A549 (cell line): Measurements from ENCODE around the gene PRSS36.

Experiments used
- RAD21 ChIP-seq, 2 experiments: fragments of >200 bp in 1 of 2; sonication (Bioruptor Twin) in 1 of 2; formaldehyde crosslinking in 1 of 2; IDR thresholded peaks in 1 of 2; conservative IDR thresholded peaks in 1 of 2; 2 replicates in 1 of 2; 3 replicates in 1 of 2; pipeline ENCODE4 v1.6.1; 2012 to 2018; ENCODE audit warnings: inconsistent platforms in 1 of 2
- TF ChIP-seq, protein P1 (sequence below): fragments of 450-650 bp; IDR thresholded peaks from 2 replicates; pipeline ENCODE4 v1.6.1; 2014; ENCODE audit warnings: antibody characterized with exemption

DNA sequence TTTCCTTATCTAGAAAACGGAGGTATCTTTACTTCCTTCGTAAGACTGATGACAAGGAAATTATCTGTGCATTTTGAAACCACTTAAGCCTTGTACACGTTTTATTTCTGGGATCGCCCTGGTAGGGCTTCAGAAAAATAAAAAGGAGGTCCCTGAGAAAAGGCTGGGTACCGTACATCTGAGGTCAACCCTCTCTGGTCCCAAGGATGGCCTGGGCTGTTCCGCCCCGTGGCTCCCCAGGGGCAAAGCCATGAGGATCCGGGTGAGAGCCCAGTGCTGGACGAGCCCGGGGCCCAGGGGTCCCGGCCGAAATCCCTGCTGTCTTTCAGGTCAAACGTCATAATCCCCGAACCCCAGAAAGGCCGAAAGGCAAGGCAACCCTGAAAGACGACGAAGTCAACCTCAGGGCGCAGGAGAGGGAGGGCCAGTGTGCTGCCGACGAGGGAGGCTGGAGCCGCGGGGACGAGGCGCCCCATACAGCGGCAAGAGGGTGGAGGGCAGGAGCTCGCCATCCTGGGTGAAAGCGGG lies 29.4 kb upstream of the PRSS36 start:
- TF ChIP-seq, protein P1, sequence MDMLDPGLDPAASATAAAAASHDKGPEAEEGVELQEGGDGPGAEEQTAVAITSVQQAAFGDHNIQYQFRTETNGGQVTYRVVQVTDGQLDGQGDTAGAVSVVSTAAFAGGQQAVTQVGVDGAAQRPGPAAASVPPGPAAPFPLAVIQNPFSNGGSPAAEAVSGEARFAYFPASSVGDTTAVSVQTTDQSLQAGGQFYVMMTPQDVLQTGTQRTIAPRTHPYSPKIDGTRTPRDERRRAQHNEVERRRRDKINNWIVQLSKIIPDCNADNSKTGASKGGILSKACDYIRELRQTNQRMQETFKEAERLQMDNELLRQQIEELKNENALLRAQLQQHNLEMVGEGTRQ = no peak
- no peak for TF ChIP-seq RAD21 (conservative IDR thresholded peaks at IDR 0.05 in 1 of 2, IDR thresholded peaks at IDR 0.05 in 1 of 2)
